Pericardium fibroblast (primary cell): ENCODE results near the gene GCC1. TPM values are rescaled to one million over a fixed set of nuclear protein-coding genes. Genes with fewer than 3 reads are reported as not detected.

Experiments
- total RNA-seq: library from RNA; depleted of rRNA; stranded (reverse); fragments of >200 nt; gene quantifications from 2 replicates; pipeline ENCODE4 v1.2.3, GENCODE V29; 2015

Gene GCC1
- total RNA-seq: 16.5 and 19.5 TPM in 2 replicates

GRCh38 chr7:127585044-127585953 lies at the start of gene GCC1:
TSS of gene GCC1 (minus strand) at chr7:127585596. CDS start at chr7:127585182, 414 bp downstream.

GRCh38 chr7:127618042-127618441 lies 32.6 kb upstream of the GCC1 start, which contains the start of gene PAX4:
TSS of gene PAX4 (minus strand) at chr7:127618142. CDS start at chr7:127615928, 2,214 bp downstream.

GRCh38 chr7:127588019-127588696 lies 2.8 kb upstream of the GCC1 start, which contains the start of gene ARF5:
TSS of gene ARF5 (plus strand) at chr7:127588411. CDS start at chr7:127588499, 88 bp downstream.

Other genes starting within 250 kb of the GCC1 start
- gene ZNF800, start 192.9 kb downstream of the GCC1 start, total RNA-seq: 10.2 and 14.2 TPM in 2 replicates
- 243 and 260 TPM in 2 replicates for gene ARF5, start 2.8 kb upstream of the GCC1 start, total RNA-seq
- gene FSCN3, start 8.1 kb upstream of the GCC1 start, total RNA-seq: 1.9 and 2.1 TPM in 2 replicates
- gene PAX4, start 32.5 kb upstream of the GCC1 start, total RNA-seq: not detected in 2 replicates
- 198 and 245 TPM in 2 replicates for gene SND1, start 66.6 kb upstream of the GCC1 start, total RNA-seq